Measurements from ENCODE around the gene PSMA3.
A peak's percentile ranks its signal among the peaks of the same experiment; 100 is the strongest.

PSMA3 gene

DNA sequence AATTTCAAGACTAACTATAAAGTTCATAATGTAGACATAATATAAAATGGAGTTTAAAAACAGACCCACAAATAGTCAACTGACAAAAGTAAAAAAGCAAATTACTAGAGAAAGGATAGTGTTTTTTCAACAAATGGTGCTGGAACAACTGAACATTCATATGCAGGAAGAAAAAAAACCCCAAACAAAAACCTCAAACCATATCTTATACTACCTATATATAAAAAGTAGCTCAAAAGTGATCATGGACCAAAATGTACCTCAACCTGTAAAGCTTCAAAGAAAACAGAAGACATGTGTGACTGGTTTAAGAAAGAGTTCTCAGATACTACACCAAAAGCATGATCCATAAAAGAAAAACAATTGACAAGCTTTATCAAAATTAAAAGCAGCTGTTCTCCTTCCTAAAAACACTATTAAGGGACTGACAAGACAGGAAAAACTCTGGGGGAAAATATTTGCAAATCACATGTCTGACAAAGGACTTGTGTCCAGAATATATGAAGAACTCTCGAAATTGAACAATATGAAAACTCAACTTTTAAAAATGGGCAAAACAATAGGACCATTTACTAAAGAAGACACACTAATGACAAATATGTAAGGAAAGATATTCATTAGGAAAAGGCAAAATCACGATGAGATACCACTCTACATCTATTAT is 31.0 kb downstream of the PSMA3 start:
- TF ChIP-seq POLR2A (IDR thresholded peaks at IDR 0.05; ENCODE audit: extremely low read depth, insufficient read length), result no peak
- TF ChIP-seq, protein P1, sequence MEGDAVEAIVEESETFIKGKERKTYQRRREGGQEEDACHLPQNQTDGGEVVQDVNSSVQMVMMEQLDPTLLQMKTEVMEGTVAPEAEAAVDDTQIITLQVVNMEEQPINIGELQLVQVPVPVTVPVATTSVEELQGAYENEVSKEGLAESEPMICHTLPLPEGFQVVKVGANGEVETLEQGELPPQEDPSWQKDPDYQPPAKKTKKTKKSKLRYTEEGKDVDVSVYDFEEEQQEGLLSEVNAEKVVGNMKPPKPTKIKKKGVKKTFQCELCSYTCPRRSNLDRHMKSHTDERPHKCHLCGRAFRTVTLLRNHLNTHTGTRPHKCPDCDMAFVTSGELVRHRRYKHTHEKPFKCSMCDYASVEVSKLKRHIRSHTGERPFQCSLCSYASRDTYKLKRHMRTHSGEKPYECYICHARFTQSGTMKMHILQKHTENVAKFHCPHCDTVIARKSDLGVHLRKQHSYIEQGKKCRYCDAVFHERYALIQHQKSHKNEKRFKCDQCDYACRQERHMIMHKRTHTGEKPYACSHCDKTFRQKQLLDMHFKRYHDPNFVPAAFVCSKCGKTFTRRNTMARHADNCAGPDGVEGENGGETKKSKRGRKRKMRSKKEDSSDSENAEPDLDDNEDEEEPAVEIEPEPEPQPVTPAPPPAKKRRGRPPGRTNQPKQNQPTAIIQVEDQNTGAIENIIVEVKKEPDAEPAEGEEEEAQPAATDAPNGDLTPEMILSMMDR (IDR thresholded peaks at IDR 0.05; ENCODE audit: low read depth, low read length), result no peak
- no peak for TF ChIP-seq MYC (IDR thresholded peaks at IDR 0.05; ENCODE audit: low read depth, low read length)
- TF ChIP-seq, protein P2, sequence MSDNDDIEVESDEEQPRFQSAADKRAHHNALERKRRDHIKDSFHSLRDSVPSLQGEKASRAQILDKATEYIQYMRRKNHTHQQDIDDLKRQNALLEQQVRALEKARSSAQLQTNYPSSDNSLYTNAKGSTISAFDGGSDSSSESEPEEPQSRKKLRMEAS (IDR thresholded peaks at IDR 0.05; ENCODE audit: low read depth, low read length), result no peak

GRCh38 chr14:58276208-58276607 is 31.6 kb downstream of the PSMA3 start:
- no peak overlapping the region for H3K4me3 ChIP-seq (ENCODE audit: low read depth, low read length)
- no peak for DNase-seq (ENCODE audit: low read depth)
- TF ChIP-seq POLR2A (IDR thresholded peaks at IDR 0.05; ENCODE audit: extremely low read depth, insufficient read length), result no peak
- no peak for TF ChIP-seq MYC (IDR thresholded peaks at IDR 0.05; ENCODE audit: low read depth, low read length)
- TF ChIP-seq, protein P2 (IDR thresholded peaks at IDR 0.05; ENCODE audit: low read depth, low read length), result no peak
- TF ChIP-seq, protein P1 (IDR thresholded peaks at IDR 0.05; ENCODE audit: low read depth, low read length), result no peak

More for the DNA sequence above, 31.0 kb downstream of the PSMA3 start:
- no peak overlapping the region for H3K4me3 ChIP-seq (ENCODE audit: low read depth, low read length)
- DNase-seq (ENCODE audit: low read depth), result no peak

DNA sequence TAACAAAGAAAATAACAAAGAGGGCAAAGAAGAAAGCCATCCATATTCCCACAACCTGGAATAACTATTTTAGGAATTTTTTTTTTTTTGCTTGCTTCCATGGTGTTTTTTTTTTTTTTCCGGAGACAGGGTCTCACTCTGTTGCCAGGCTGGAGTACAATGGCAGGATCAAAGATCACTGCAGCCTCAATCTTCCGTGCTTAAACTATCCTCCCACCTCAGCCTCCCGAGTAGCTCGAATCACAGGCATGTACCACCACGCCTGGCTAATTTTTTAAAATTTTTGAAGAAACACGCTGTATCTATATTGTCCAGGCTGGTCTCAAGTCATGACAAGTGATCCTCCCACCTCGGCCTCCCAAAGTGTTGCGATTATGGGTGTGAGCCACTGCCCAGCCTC is 33.5 kb downstream of the PSMA3 start:
- no peak for DNase-seq (ENCODE audit: low read depth)
- TF ChIP-seq, protein P2 (IDR thresholded peaks at IDR 0.05; ENCODE audit: low read depth, low read length), result no peak
- TF ChIP-seq POLR2A (IDR thresholded peaks at IDR 0.05; ENCODE audit: extremely low read depth, insufficient read length) (no peak), MYC (IDR thresholded peaks at IDR 0.05; ENCODE audit: low read depth, low read length) (no peak)
- TF ChIP-seq, protein P1 (IDR thresholded peaks at IDR 0.05; ENCODE audit: low read depth, low read length), result no peak
- no peak overlapping the region for H3K4me3 ChIP-seq (ENCODE audit: low read depth, low read length)

DNA sequence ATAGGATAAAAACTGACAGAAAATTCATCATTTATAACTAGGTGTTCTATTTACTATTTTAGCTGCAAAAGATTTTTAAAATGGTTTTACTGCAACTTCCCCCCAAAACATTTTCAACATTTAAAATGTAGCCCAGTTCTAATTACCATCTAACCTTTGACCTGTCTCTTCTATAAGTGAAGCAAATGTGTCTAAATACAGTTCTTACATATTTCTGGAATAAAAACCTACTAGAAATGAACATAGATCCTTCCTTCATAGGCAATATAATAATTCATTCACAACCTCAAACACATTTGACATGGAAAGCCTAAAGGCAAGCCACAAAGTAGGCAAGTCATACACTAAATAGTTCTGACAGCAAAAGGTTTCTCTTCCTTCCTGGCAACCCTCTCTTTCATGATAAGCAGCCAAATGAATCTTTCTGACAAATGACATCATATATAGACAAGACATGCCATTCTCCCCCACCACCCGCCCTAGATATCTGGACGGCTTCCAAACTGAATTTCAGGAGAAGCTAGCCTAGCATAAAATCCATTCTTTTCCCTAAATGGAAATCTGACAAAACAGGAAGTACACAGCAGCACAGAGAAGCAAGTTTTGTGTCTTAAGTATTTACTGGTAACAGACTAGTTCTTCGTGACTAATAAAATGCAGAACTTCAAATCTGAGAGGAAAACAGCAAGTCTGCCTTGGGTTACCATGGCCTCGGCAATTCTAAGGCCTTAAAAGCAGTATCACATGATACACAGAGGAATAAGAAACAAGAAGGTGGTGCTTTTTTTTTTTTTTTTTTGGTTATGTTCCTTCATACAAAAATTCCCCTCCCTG is 36.5 kb downstream of the PSMA3 start:
- DNase-seq (ENCODE audit: low read depth), result peak; percentile 30
- H3K4me3 ChIP-seq (ENCODE audit: low read depth, low read length), result no peak overlapping the region
- no peak for TF ChIP-seq POLR2A (IDR thresholded peaks at IDR 0.05; ENCODE audit: extremely low read depth, insufficient read length)
- TF ChIP-seq, protein P1 (IDR thresholded peaks at IDR 0.05; ENCODE audit: low read depth, low read length), result no peak
- no peak for TF ChIP-seq MYC (IDR thresholded peaks at IDR 0.05; ENCODE audit: low read depth, low read length)
- TF ChIP-seq, protein P2 (IDR thresholded peaks at IDR 0.05; ENCODE audit: low read depth, low read length), result no peak

GRCh38 chr14:58281969-58282368 is 37.3 kb downstream of the PSMA3 start:
- no peak overlapping the region for H3K4me3 ChIP-seq (ENCODE audit: low read depth, low read length)
- TF ChIP-seq, protein P2 (IDR thresholded peaks at IDR 0.05; ENCODE audit: low read depth, low read length), result no peak
- no peak for TF ChIP-seq MYC (IDR thresholded peaks at IDR 0.05; ENCODE audit: low read depth, low read length)
- no peak for DNase-seq (ENCODE audit: low read depth)
